ENCODE data around the gene MC1R. TPM values are rescaled to one million over a fixed set of nuclear protein-coding genes. Genes with fewer than 3 reads are reported as not detected.

MC1R gene
- total RNA-seq, 2 donors from 2014 or later = 3.4 to 4.8 TPM

DNA sequence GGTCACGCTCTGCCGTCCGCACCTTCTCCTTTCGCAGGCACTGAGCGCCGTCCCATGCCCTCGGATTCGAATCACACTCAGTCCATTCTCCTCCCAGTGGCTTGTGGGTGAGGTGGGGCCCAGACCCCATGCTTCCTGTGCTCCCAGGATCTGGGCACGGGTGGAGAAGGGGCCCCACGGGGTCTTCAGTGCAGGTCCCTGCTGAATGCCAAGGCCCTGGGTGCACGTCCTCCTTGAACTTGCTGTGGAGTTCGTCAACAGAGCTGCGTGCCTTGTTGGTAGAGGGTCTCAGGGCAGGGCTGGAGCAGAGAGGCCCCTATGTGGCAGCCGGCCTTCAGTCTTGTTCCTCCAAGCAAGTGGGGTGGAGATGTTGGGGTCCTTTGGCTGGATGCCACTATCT lies 7.3 kb upstream of the MC1R start:
- no peaks in the 10 kb centered on the region for H3K27me3 Mint-ChIP-seq (ENCODE audit: insufficient read depth)
- no peak overlapping the region for H3K9ac ChIP-seq (ENCODE audit: extremely low read depth, low read length, poor library complexity, severe bottlenecking)
- H3K27ac ChIP-seq (ENCODE audit: low read depth, low read length) = no peak overlapping the region
- no peaks in the 10 kb centered on the region for H3K4me1 ChIP-seq (ENCODE audit: control insufficient read depth, insufficient read depth, low read length)
- 91 to 97% methylated on average over 9 to 14 of the region's 14 CpGs for WGBS, 2 experiments (ENCODE audit: insufficient coverage in 1 of 2, insufficient read length in 1 of 2)
- no peak overlapping the region for H3K4me3 Mint-ChIP-seq
- peaks cover 48% of the 10 kb centered on the region for H3K36me3 ChIP-seq (ENCODE audit: control insufficient read depth, insufficient read depth, low read length)
- no peaks in the 10 kb centered on the region for H3K27me3 ChIP-seq (ENCODE audit: control insufficient read depth, insufficient read depth, low read length, poor library complexity, severe bottlenecking)
- H3K9me3 ChIP-seq (ENCODE audit: control insufficient read depth, low read length) = peaks cover 15% of the 10 kb centered on the region
- H3K9me3 Mint-ChIP-seq = peaks cover 15% of the 10 kb centered on the region
- DNase-seq = no peak
- H3K4me3 ChIP-seq (ENCODE audit: low read length) = no peak overlapping the region
- peaks cover 40% of the 10 kb centered on the region for H3K36me3 Mint-ChIP-seq (ENCODE audit: low read depth)
- TF ChIP-seq, protein P1, sequence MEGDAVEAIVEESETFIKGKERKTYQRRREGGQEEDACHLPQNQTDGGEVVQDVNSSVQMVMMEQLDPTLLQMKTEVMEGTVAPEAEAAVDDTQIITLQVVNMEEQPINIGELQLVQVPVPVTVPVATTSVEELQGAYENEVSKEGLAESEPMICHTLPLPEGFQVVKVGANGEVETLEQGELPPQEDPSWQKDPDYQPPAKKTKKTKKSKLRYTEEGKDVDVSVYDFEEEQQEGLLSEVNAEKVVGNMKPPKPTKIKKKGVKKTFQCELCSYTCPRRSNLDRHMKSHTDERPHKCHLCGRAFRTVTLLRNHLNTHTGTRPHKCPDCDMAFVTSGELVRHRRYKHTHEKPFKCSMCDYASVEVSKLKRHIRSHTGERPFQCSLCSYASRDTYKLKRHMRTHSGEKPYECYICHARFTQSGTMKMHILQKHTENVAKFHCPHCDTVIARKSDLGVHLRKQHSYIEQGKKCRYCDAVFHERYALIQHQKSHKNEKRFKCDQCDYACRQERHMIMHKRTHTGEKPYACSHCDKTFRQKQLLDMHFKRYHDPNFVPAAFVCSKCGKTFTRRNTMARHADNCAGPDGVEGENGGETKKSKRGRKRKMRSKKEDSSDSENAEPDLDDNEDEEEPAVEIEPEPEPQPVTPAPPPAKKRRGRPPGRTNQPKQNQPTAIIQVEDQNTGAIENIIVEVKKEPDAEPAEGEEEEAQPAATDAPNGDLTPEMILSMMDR (conservative IDR thresholded peaks at IDR 0.05) = no peak
- H3K4me1 Mint-ChIP-seq = peaks cover 2% of the 10 kb centered on the region
- H3K27ac Mint-ChIP-seq = no peak overlapping the region

DNA sequence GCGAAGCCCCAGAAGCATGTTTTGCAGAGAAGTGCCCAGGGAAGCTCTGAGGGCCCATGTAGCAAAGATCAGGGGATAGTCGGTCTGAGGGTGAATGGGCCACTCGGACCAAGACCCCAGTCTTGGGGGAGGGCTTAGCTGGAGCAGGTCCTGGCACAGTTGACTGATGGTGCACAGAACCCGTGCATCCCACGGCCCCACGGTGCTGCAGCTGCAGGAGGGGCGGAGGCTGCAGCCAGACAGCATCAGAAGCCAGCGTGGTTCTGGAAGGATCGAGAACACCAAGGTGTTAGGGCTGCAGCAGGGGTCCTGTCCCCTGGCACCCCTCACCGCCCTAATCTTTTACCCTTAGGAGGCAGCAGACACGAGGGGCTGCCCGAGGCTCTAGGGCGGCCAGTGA lies 6.5 kb upstream of the MC1R start:
- TF ChIP-seq, protein P1 (conservative IDR thresholded peaks at IDR 0.05) = no peak
- WGBS, 2 experiments (ENCODE audit: insufficient coverage in 1 of 2, insufficient read length in 1 of 2) = 93 to 95% methylated on average over 13 of the region's 13 CpGs
- H3K4me3 Mint-ChIP-seq = no peak overlapping the region

DNA sequence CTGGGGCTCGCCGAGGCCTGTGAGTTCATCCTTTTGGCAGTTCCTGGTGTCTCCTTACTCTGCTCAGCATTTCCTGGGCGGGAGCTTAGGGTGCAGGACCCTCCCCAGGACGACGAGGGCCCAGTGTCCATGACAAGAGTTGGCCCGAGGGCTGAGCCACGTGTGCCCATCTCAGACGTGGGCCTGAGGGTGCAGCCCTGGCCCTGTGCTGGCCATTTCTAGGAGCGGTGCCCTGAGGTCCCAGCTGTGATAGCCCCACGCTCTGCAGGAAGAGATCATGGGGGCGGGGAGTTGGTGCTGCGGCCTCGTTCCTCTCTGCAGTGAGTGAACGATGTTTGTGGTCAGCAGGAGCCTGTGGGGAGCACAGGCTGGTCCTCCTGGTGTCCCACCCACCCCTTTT lies 6.0 kb upstream of the MC1R start:
- Histone ChIP-seq H3K9me3 (ENCODE audit: control insufficient read depth, low read length) (peaks cover 8% of the 10 kb centered on the region), H3K9ac (ENCODE audit: extremely low read depth, low read length, poor library complexity, severe bottlenecking) (no peak overlapping the region), H3K27ac (ENCODE audit: low read depth, low read length) (no peak overlapping the region), H3K4me1 (ENCODE audit: control insufficient read depth, insufficient read depth, low read length) (no peaks in the 10 kb centered on the region), H3K27me3 (ENCODE audit: control insufficient read depth, insufficient read depth, low read length, poor library complexity, severe bottlenecking) (no peaks in the 10 kb centered on the region), H3K36me3 (ENCODE audit: control insufficient read depth, insufficient read depth, low read length) (peaks cover 40% of the 10 kb centered on the region), H3K4me3 (ENCODE audit: low read length) (no peak overlapping the region)
- no peaks in the 10 kb centered on the region for H3K27me3 Mint-ChIP-seq (ENCODE audit: insufficient read depth)
- H3K4me3 Mint-ChIP-seq = no peak overlapping the region
- H3K27ac Mint-ChIP-seq = no peak overlapping the region
- 94 to 95% methylated on average over 14 of the region's 14 CpGs for WGBS, 2 experiments (ENCODE audit: insufficient coverage in 1 of 2, insufficient read length in 1 of 2)
- peaks cover 32% of the 10 kb centered on the region for H3K36me3 Mint-ChIP-seq (ENCODE audit: low read depth)
- peaks cover 8% of the 10 kb centered on the region for H3K9me3 Mint-ChIP-seq
- TF ChIP-seq, protein P1 (conservative IDR thresholded peaks at IDR 0.05) = no peak
- peaks cover 2% of the 10 kb centered on the region for H3K4me1 Mint-ChIP-seq
- DNase-seq = no peak

More for the DNA sequence above, 6.5 kb upstream of the MC1R start:
- peaks cover 2% of the 10 kb centered on the region for H3K4me1 Mint-ChIP-seq
- Histone ChIP-seq H3K4me1 (ENCODE audit: control insufficient read depth, insufficient read depth, low read length) (no peaks in the 10 kb centered on the region), H3K27me3 (ENCODE audit: control insufficient read depth, insufficient read depth, low read length, poor library complexity, severe bottlenecking) (no peaks in the 10 kb centered on the region), H3K4me3 (ENCODE audit: low read length) (no peak overlapping the region), H3K36me3 (ENCODE audit: control insufficient read depth, insufficient read depth, low read length) (peaks cover 41% of the 10 kb centered on the region), H3K9ac (ENCODE audit: extremely low read depth, low read length, poor library complexity, severe bottlenecking) (no peak overlapping the region), H3K9me3 (ENCODE audit: control insufficient read depth, low read length) (peaks cover 8% of the 10 kb centered on the region), H3K27ac (ENCODE audit: low read depth, low read length) (no peak overlapping the region)
- H3K27ac Mint-ChIP-seq = no peak overlapping the region
- H3K9me3 Mint-ChIP-seq = peaks cover 8% of the 10 kb centered on the region
- H3K36me3 Mint-ChIP-seq (ENCODE audit: low read depth) = peaks cover 33% of the 10 kb centered on the region
- no peaks in the 10 kb centered on the region for H3K27me3 Mint-ChIP-seq (ENCODE audit: insufficient read depth)
- DNase-seq = no peak

Measured in endodermal cell (in vitro differentiated cells).